ENCODE data around the gene FARP1. TPM values are rescaled to one million over a fixed set of nuclear protein-coding genes. Genes with fewer than 3 reads are reported as not detected.
A peak's percentile ranks its signal among the peaks of the same experiment; 100 is the strongest.

Gene FARP1
- total RNA-seq, 1 donor from 2014 or later = 128 TPM

DNA sequence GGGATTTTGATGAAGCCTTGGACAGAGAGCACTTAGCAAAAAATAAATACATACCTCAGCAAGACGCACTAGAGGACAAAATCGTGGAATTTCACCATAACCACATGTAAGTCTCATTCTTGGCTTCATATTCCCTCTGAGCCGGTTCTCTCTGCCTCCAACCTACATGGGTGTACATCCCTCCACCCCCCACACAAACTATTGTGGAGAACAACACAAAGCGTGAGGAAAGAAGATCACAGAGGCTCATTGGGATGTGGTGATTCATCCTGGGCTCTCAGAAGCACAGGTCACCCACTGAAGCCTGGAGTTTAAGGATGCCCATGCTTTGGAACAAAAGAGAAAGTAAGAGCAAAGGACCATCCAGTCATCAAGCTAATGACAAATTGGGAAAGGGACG, 241.8 kb downstream of the FARP1 start:
- DNase-seq (ENCODE audit: low read depth) (peak; percentile 69), FAIRE-seq (no peak)
- Histone ChIP-seq H3K4me2 (ENCODE audit: low read length) (peak overlapping the region; percentile 45), H3K9ac (ENCODE audit: low read length) (peak overlapping the region; percentile 23), H2AFZ (ENCODE audit: low read depth, low read length) (peak overlapping the region; percentile 35), H3K4me1 (ENCODE audit: insufficient read depth, low read length) (peaks cover 10% of the 10 kb centered on the region), H3K27ac (ENCODE audit: low read depth, low read length) (peak overlapping the region; percentile 34), H3K27me3 (ENCODE audit: insufficient read depth, low read length) (no peaks in the 10 kb centered on the region), H3K36me3 (ENCODE audit: insufficient read depth, low read length) (peaks cover 36% of the 10 kb centered on the region), H4K20me1 (ENCODE audit: insufficient read depth, low read length) (no peaks in the 10 kb centered on the region), H3K79me2 (ENCODE audit: insufficient read depth, low read length) (no peaks in the 10 kb centered on the region), H3K4me3 (ENCODE audit: insufficient read depth, low read depth, low read length) (no peak overlapping the region), H3K9me3 (ENCODE audit: insufficient read depth, low read depth, low read length) (no peaks in the 10 kb centered on the region)
- peaks cover 20% of the 10 kb centered on the region for H3K36me3 Mint-ChIP-seq (ENCODE audit: low read depth, unreplicated experiment)
- peaks cover 11% of the 10 kb centered on the region for H3K4me1 Mint-ChIP-seq (ENCODE audit: low read depth, unreplicated experiment)
- no peak overlapping the region for H3K27ac Mint-ChIP-seq (ENCODE audit: unreplicated experiment)
- no peaks in the 10 kb centered on the region for H3K27me3 Mint-ChIP-seq (ENCODE audit: low read depth, unreplicated experiment)
- no peak for TF ChIP-seq EZH2 (IDR thresholded peaks at IDR 0.05; ENCODE audit: insufficient read depth, low read length)
- TF ChIP-seq, protein P1, sequence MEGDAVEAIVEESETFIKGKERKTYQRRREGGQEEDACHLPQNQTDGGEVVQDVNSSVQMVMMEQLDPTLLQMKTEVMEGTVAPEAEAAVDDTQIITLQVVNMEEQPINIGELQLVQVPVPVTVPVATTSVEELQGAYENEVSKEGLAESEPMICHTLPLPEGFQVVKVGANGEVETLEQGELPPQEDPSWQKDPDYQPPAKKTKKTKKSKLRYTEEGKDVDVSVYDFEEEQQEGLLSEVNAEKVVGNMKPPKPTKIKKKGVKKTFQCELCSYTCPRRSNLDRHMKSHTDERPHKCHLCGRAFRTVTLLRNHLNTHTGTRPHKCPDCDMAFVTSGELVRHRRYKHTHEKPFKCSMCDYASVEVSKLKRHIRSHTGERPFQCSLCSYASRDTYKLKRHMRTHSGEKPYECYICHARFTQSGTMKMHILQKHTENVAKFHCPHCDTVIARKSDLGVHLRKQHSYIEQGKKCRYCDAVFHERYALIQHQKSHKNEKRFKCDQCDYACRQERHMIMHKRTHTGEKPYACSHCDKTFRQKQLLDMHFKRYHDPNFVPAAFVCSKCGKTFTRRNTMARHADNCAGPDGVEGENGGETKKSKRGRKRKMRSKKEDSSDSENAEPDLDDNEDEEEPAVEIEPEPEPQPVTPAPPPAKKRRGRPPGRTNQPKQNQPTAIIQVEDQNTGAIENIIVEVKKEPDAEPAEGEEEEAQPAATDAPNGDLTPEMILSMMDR (IDR thresholded peaks at IDR 0.05; ENCODE audit: insufficient read depth, low read depth, low read length) = no peak
- H3K4me3 Mint-ChIP-seq (ENCODE audit: unreplicated experiment) = no peak overlapping the region
- no peaks in the 10 kb centered on the region for H3K9me3 Mint-ChIP-seq (ENCODE audit: unreplicated experiment)

DNA sequence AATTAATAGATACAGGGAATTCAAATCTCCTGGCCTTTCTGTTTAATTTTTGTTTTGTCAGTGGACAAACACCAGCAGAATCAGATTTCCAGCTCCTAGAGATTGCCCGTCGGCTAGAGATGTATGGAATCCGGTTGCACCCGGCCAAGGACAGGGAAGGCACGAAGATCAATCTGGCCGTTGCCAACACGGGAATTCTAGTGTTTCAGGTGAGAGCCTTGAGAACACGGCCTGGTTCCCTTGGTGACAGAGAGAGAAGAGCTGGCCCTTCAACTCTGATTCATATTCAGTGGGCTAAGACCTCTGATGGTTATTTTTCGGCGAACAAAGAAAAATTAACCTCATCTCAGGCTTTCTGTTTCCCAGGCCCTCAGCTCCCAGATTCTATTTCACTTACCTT, 242.7 kb downstream of the FARP1 start:
- no peaks in the 10 kb centered on the region for H3K79me2 ChIP-seq (ENCODE audit: insufficient read depth, low read length)
- Mint-ChIP-seq H3K36me3 (ENCODE audit: low read depth, unreplicated experiment) (peaks cover 23% of the 10 kb centered on the region), H3K4me1 (ENCODE audit: low read depth, unreplicated experiment) (peaks cover 11% of the 10 kb centered on the region), H3K27ac (ENCODE audit: unreplicated experiment) (no peak overlapping the region), H3K9me3 (ENCODE audit: unreplicated experiment) (no peaks in the 10 kb centered on the region), H3K27me3 (ENCODE audit: low read depth, unreplicated experiment) (no peaks in the 10 kb centered on the region), H3K4me3 (ENCODE audit: unreplicated experiment) (no peak overlapping the region)
- no peak for FAIRE-seq
- H3K4me1 ChIP-seq (ENCODE audit: insufficient read depth, low read length) = peaks cover 10% of the 10 kb centered on the region
- H3K27ac ChIP-seq (ENCODE audit: low read depth, low read length) = no peak overlapping the region
- TF ChIP-seq, protein P1 (IDR thresholded peaks at IDR 0.05; ENCODE audit: insufficient read depth, low read depth, low read length) = no peak
- TF ChIP-seq EZH2 (IDR thresholded peaks at IDR 0.05; ENCODE audit: insufficient read depth, low read length) = no peak
- no peak overlapping the region for H3K9ac ChIP-seq (ENCODE audit: low read length)
- no peak overlapping the region for H3K4me3 ChIP-seq (ENCODE audit: insufficient read depth, low read depth, low read length)
- H3K4me2 ChIP-seq (ENCODE audit: low read length) = no peak overlapping the region
- H4K20me1 ChIP-seq (ENCODE audit: insufficient read depth, low read length) = no peaks in the 10 kb centered on the region
- H3K27me3 ChIP-seq (ENCODE audit: insufficient read depth, low read length) = no peaks in the 10 kb centered on the region
- peaks cover 44% of the 10 kb centered on the region for H3K36me3 ChIP-seq (ENCODE audit: insufficient read depth, low read length)
- no peak overlapping the region for H2AFZ ChIP-seq (ENCODE audit: low read depth, low read length)
- H3K9me3 ChIP-seq (ENCODE audit: insufficient read depth, low read depth, low read length) = no peaks in the 10 kb centered on the region
- DNase-seq (ENCODE audit: low read depth) = no peak

DNA sequence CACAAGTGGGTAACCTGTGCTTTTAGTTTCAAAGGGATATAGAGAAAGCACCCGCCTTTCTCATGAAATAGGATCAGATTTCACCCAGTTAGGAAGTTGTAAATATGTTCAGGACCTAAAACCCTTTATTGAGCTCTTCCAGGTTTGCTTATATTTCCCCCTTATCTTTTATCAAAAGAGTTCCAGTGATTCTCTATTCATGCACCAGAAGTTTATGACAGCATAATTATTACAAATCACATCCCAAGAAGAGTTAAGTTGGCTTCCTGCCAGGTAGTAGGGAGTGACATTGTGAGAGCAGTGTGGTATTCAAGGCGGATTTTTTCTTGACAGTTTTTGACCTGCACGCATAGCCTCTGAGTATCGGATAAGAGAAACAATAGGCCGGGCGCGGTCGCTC, 243.7 kb downstream of the FARP1 start:
- Histone ChIP-seq H3K79me2 (ENCODE audit: insufficient read depth, low read length) (no peaks in the 10 kb centered on the region), H3K36me3 (ENCODE audit: insufficient read depth, low read length) (peaks cover 47% of the 10 kb centered on the region), H4K20me1 (ENCODE audit: insufficient read depth, low read length) (no peaks in the 10 kb centered on the region), H3K27ac (ENCODE audit: low read depth, low read length) (no peak overlapping the region), H3K9me3 (ENCODE audit: insufficient read depth, low read depth, low read length) (no peaks in the 10 kb centered on the region), H3K27me3 (ENCODE audit: insufficient read depth, low read length) (no peaks in the 10 kb centered on the region), H3K4me1 (ENCODE audit: insufficient read depth, low read length) (peaks cover 10% of the 10 kb centered on the region), H3K4me2 (ENCODE audit: low read length) (no peak overlapping the region), H2AFZ (ENCODE audit: low read depth, low read length) (no peak overlapping the region), H3K9ac (ENCODE audit: low read length) (no peak overlapping the region), H3K4me3 (ENCODE audit: insufficient read depth, low read depth, low read length) (no peak overlapping the region)
- Mint-ChIP-seq H3K4me1 (ENCODE audit: low read depth, unreplicated experiment) (peaks cover 11% of the 10 kb centered on the region), H3K36me3 (ENCODE audit: low read depth, unreplicated experiment) (peaks cover 28% of the 10 kb centered on the region), H3K4me3 (ENCODE audit: unreplicated experiment) (no peak overlapping the region), H3K27me3 (ENCODE audit: low read depth, unreplicated experiment) (no peaks in the 10 kb centered on the region), H3K9me3 (ENCODE audit: unreplicated experiment) (no peaks in the 10 kb centered on the region), H3K27ac (ENCODE audit: unreplicated experiment) (no peak overlapping the region)
- DNase-seq (ENCODE audit: low read depth) (no peak), FAIRE-seq (no peak)
- TF ChIP-seq EZH2 (IDR thresholded peaks at IDR 0.05; ENCODE audit: insufficient read depth, low read length) = no peak
- TF ChIP-seq, protein P1 (IDR thresholded peaks at IDR 0.05; ENCODE audit: insufficient read depth, low read depth, low read length) = no peak

All from astrocyte (in vitro differentiated cells and primary cell).